Nephron (organoid): ENCODE measurements around the gene ZNF646.

ENCODE experiments used
- H3K27ac Mint-ChIP-seq, 3 experiments: 2 replicates each; pipeline ENCODE4 v1.8.0; 2020; ENCODE audit warnings: mixed read lengths in 3 of 3, mild to moderate bottlenecking in 2 of 3, moderate library complexity in 1 of 3
- H3K27me3 Mint-ChIP-seq: 2 replicates; pipeline ENCODE4 v1.8.0; 2021; ENCODE audit warnings: low read depth, mild to moderate bottlenecking, moderate library complexity, mixed read lengths
- H3K36me3 Mint-ChIP-seq: 2 replicates; pipeline ENCODE4 v1.8.0; 2020; ENCODE audit warnings: low read depth, mixed read lengths
- H3K4me1 Mint-ChIP-seq: 2 replicates; pipeline ENCODE4 v1.8.0; 2020; ENCODE audit warnings: mixed read lengths
- H3K4me3 Mint-ChIP-seq, 3 experiments: 2 replicates each; pipeline ENCODE4 v1.8.0; 2020; ENCODE audit warnings: mild to moderate bottlenecking in 3 of 3, mixed read lengths in 3 of 3, moderate library complexity in 2 of 3
- H3K9me3 Mint-ChIP-seq: 2 replicates; pipeline ENCODE4 v1.8.0; 2020; ENCODE audit warnings: mixed read lengths
- CTCF ChIP-seq, 3 experiments: fragments of 200-600 bp; sonication (generic); IDR thresholded peaks; one replicate each; pipeline ENCODE4 v1.5.0; 2021; ENCODE audit warnings: antibody characterized with exemption in 3 of 3; ENCODE audit not compliant: unreplicated experiment in 3 of 3

ZNF646 gene

GRCh38 chr16:31127182-31127581 lies 53.0 kb downstream of the ZNF646 start:
- Mint-ChIP-seq H3K4me1 (no peaks in the 10 kb centered on the region), H3K4me3 (no peak overlapping the region), H3K27me3 (no peaks in the 10 kb centered on the region), H3K36me3 (peaks cover 26% of the 10 kb centered on the region), H3K27ac (no peak overlapping the region), H3K9me3 (no peaks in the 10 kb centered on the region)
- no peak for TF ChIP-seq CTCF (IDR thresholded peaks at IDR 0.05; ENCODE audit: unreplicated experiment in 3 of 3)

GRCh38 chr16:31128711-31129567 lies 54.7 kb downstream of the ZNF646 start:
- H3K4me3 Mint-ChIP-seq: no peak overlapping the region
- TF ChIP-seq CTCF (IDR thresholded peaks at IDR 0.05; ENCODE audit: unreplicated experiment in 3 of 3): no peak
- H3K27me3 Mint-ChIP-seq: no peaks in the 10 kb centered on the region
- peaks cover 4% of the 10 kb centered on the region for H3K4me1 Mint-ChIP-seq
- H3K9me3 Mint-ChIP-seq: no peaks in the 10 kb centered on the region
- peak overlapping the region in 2 of 3 experiments; percentile 42 to 75 for H3K27ac Mint-ChIP-seq
- H3K36me3 Mint-ChIP-seq: peaks cover 28% of the 10 kb centered on the region

GRCh38 chr16:31129568-31130335 lies 55.5 kb downstream of the ZNF646 start:
- H3K9me3 Mint-ChIP-seq: no peaks in the 10 kb centered on the region
- no peak overlapping the region for H3K4me3 Mint-ChIP-seq
- H3K4me1 Mint-ChIP-seq: peaks cover 8% of the 10 kb centered on the region
- H3K27me3 Mint-ChIP-seq: no peaks in the 10 kb centered on the region
- H3K27ac Mint-ChIP-seq: peak overlapping the region; percentile 45 to 75 (median 55)
- H3K36me3 Mint-ChIP-seq: peaks cover 26% of the 10 kb centered on the region
- no peak for TF ChIP-seq CTCF (IDR thresholded peaks at IDR 0.05; ENCODE audit: unreplicated experiment in 3 of 3)

GRCh38 chr16:31130336-31130891 lies 56.2 kb downstream of the ZNF646 start:
- H3K27me3 Mint-ChIP-seq: no peaks in the 10 kb centered on the region
- no peak for TF ChIP-seq CTCF (IDR thresholded peaks at IDR 0.05; ENCODE audit: unreplicated experiment in 3 of 3)
- peaks cover 8% of the 10 kb centered on the region for H3K4me1 Mint-ChIP-seq
- peak overlapping the region; percentile 77 to 89 (median 78) for H3K27ac Mint-ChIP-seq
- H3K36me3 Mint-ChIP-seq: peaks cover 26% of the 10 kb centered on the region
- H3K4me3 Mint-ChIP-seq: no peak overlapping the region
- H3K9me3 Mint-ChIP-seq: no peaks in the 10 kb centered on the region

- Mint-ChIP-seq H3K27ac (peak overlapping the region; percentile 77 to 89 (median 78)), H3K36me3 (peaks cover 26% of the 10 kb centered on the region), H3K4me1 (peaks cover 12% of the 10 kb centered on the region), H3K27me3 (no peaks in the 10 kb centered on the region), H3K9me3 (no peaks in the 10 kb centered on the region), H3K4me3 (peak overlapping the region in 1 of 3 experiments; percentile 25)
- TF ChIP-seq CTCF (IDR thresholded peaks at IDR 0.05; ENCODE audit: unreplicated experiment in 3 of 3): no peak
Observed at GRCh38 chr16:31130899-31131298, 56.7 kb downstream of the ZNF646 start.
